HG03103 (cell line): Measurements from ENCODE around the gene FOXO1.

Experiments
- ATAC-seq: cut with Tn5 transposase; IDR thresholded peaks from one replicate; pipeline ENCODE4 v1.9.1; 2021; ENCODE audit warnings: low read depth; ENCODE audit not compliant: unreplicated experiment

The FOXO1 gene

GRCh38 chr13:40558656-40559055 is 107.8 kb downstream of the FOXO1 start:
- ATAC-seq, result no peak

- ATAC-seq, result no peak
Observed at GRCh38 chr13:40556453-40556852, 110.0 kb downstream of the FOXO1 start.

GRCh38 chr13:40553356-40553755 is 113.1 kb downstream of the FOXO1 start:
- ATAC-seq, result no peak

- ATAC-seq, result no peak
Observed at GRCh38 chr13:40552895-40553294, 113.5 kb downstream of the FOXO1 start.

- ATAC-seq, result no peak
Observed at GRCh38 chr13:40550130-40550529, 116.3 kb downstream of the FOXO1 start.

GRCh38 chr13:40549500-40550094 is 116.8 kb downstream of the FOXO1 start:
- ATAC-seq, result no peak

GRCh38 chr13:40547591-40548315 is 118.7 kb downstream of the FOXO1 start:
- ATAC-seq, result no peak

GRCh38 chr13:40546047-40546446 is 120.4 kb downstream of the FOXO1 start:
- no peak for ATAC-seq

- ATAC-seq, result no peak
Observed at GRCh38 chr13:40540328-40541044, 126.0 kb downstream of the FOXO1 start.

- ATAC-seq, result no peak
Observed at GRCh38 chr13:40539576-40540327, 126.7 kb downstream of the FOXO1 start.

GRCh38 chr13:40537146-40537895 is 129.1 kb downstream of the FOXO1 start:
- no peak for ATAC-seq

- no peak for ATAC-seq
Observed at GRCh38 chr13:40536443-40537113, 129.9 kb downstream of the FOXO1 start.

- no peak for ATAC-seq
Observed at GRCh38 chr13:40535345-40535836, 131.1 kb downstream of the FOXO1 start.

GRCh38 chr13:40534456-40534855 is 132.0 kb downstream of the FOXO1 start:
- ATAC-seq, result no peak

- no peak for ATAC-seq
Observed at GRCh38 chr13:40533072-40533471, 133.4 kb downstream of the FOXO1 start.

- ATAC-seq, result no peak
Observed at GRCh38 chr13:40530961-40531360, 135.5 kb downstream of the FOXO1 start.

- no peak for ATAC-seq
Observed at GRCh38 chr13:40528881-40529280, 137.6 kb downstream of the FOXO1 start.

GRCh38 chr13:40527914-40528313 is 138.5 kb downstream of the FOXO1 start:
- no peak for ATAC-seq

GRCh38 chr13:40522282-40522681 is 144.2 kb downstream of the FOXO1 start:
- ATAC-seq, result no peak

GRCh38 chr13:40520916-40521315 is 145.5 kb downstream of the FOXO1 start:
- no peak for ATAC-seq
